DMS79 treated with DMSO at 0.1 percent for 48 hours (cell line): ENCODE measurements around the gene EXOSC7.

Experiments
- DNase-seq: peaks from one replicate; lab custom pipeline; 2025; lab: John Stamatoyannopoulos, UW

Gene EXOSC7

GRCh38 chr3:45055411-45056143 is 79.5 kb downstream of the EXOSC7 start:
- DNase-seq = no peak

GRCh38 chr3:45056608-45057301 is 80.7 kb downstream of the EXOSC7 start:
- no peak for DNase-seq

DNA sequence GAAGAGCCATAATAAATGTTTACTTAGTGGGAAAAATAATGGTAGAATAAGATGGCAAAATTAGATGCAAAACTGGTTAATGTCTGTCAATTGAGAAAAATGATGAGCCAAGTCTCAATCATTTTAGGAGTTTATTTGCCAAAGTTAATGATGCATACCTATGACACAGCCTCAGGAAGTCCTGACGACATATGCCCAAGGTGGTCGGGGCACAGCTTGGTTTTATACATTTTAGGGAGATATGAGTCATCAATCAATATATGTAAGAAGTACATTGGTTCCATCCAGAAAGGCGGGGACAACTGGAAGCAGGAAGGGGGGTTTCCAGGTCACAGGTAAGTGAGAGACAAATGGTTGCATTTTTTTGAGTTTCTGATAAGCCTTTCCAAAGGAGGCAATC is 81.5 kb downstream of the EXOSC7 start:
- no peak for DNase-seq

DNA sequence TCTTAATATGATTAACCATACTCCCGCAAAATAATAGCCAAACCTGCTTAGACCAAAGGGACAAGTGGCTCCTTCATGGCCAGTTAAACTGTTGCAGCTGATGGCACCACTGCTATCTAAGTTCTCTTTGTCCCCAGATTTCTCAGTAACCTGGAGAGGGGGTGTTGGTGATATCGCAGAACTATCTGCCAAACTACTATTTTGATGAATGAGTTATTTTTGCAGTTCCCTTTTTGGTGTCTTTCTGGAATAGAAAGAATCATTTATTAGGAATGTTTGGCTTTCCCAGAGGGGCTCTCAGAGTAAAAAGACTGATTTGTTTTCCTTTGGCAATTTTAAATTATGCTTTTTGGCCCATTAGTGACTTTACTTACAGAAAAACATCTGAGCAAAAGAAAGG is 83.1 kb downstream of the EXOSC7 start:
- DNase-seq = no peak

DNA sequence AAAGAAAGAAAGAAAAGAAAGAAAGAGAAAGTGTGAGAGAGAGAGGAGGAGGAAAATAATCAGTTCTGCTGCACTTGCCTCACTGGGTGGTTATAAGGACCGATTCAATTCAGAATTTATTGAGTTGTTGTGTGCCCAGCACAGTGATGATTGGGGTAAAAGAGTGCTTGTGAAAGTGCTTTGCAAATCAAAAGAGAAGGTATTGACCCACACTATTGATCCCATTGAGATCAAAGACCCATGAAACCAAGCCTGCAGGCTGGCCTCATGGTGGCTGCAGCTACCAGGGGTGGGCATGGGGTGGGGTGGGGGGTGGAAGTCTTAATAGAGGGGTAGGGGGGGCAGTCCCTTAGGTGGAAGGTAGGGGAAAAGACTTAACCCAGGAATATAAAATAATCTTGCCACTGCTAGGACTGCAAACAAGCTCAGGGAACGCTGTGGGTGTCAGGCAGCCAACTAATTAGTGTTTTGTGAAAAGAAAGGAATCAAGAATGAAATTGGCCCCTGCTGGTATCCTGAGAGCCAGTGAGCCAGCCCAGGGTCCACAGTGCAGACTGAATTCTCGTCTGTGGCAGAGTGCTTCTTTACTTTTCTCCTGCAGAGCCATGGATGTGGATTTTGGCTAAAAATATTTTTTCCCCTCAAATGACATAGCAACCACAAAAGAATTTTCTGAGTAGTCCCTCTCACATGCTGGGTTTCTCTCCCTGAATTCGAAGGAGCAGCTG is 84.3 kb downstream of the EXOSC7 start:
- DNase-seq = no peak
